ENCODE data around the gene EIF2S3.
"Not testable (repeated sequence)": the region's sequence is repeated elsewhere in the genome, so short reads cannot be mapped to it uniquely, and the experiment has no call there.

EIF2S3 gene

DNA sequence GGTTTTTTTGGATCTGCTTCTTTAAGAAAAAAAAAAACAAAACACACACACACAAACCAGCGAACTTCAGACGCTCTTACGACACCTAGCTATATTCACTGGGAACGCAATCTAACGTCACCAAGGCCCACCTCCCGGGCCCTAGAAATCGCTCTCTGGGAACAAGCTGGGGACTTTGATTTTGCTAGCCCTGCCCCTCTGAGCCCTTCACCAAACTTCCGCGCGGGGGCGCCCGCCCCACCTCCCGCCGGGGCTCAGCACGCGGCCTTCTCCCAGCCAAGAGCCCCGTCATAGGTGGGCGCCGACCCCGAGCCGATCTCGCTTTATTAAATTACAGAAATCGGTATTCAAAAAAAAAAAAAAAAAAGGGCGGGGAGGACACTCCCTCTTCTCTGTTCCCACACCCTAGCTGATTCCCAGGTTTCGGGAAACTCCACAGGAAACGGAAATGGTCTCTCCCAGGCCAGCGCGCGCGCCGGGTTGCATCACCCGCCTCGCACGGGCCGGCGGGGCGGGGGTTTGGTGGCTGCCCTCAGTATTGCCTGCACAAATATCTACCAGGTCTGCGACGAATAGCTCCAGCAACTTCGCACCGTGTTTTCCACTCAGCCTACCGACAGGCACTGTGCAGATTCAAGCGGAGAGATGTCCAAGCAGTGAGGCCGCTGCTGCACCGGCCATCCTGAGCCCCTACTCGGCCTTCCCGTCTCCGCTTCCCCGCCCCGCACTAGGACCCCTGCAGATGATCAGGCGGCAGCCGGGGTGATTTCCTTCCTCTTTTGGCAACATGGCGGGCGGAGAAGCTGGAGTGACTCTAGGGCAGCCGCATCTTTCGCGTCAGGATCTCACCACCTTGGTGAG lies at the start of gene EIF2S3:
Gene EIF2S3 (plus strand): TSS at position 775 of the 861 bp plus-strand sequence. CDS start 13 bp downstream, at position 788.
- DNase-seq (ENCODE audit: low read depth in 2 of 3, low spot score in 2 of 3), result peak; percentile 48 to 85 (median 79)

- DNase-seq (ENCODE audit: low read depth in 2 of 3, low spot score in 2 of 3), result no peak
These were observed 49.7 kb upstream of the EIF2S3 start for GRCh38 chrX:24005028-24005427.

DNA sequence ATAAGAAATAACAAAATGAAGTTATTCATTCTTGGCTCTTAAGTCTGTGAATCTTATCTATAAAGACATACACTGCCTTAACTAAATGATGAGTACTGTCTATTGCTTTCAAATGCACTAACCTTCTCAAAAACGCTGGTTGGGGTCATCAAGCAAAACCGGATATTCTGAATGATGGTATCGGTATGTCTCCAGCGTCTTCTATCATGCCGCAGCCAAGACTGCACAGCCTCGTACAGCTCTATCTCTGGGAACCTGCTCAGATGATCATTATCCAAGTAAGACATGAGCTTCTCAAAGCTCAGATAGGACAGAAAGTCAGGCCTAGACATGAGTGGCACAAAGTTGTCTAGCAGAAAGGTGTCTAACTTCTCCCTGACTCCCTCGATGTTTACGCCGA lies 48.9 kb upstream of the EIF2S3 start:
- no peak for DNase-seq (ENCODE audit: low read depth in 2 of 3, low spot score in 2 of 3)

DNA sequence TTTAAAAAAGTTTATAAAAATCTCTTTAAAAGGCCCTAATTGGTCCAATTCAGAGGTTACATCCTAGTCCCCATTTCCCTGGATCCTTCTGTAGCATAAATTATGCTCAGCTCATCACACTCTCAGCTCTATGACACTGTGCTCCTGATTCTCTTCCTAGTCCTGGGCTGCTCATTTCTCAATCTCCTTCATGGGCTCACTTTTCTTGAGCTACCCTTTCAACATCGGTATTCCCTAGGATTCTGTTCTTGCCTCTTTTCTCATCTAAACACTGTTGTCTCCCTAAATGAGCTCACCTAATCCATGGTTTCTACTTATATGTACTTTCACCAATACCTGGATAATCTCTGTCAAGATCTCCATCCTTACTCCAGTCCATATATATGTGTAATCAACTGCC lies 42.5 kb upstream of the EIF2S3 start:
- no peak for DNase-seq (ENCODE audit: low read depth in 2 of 3, low spot score in 2 of 3)

DNA sequence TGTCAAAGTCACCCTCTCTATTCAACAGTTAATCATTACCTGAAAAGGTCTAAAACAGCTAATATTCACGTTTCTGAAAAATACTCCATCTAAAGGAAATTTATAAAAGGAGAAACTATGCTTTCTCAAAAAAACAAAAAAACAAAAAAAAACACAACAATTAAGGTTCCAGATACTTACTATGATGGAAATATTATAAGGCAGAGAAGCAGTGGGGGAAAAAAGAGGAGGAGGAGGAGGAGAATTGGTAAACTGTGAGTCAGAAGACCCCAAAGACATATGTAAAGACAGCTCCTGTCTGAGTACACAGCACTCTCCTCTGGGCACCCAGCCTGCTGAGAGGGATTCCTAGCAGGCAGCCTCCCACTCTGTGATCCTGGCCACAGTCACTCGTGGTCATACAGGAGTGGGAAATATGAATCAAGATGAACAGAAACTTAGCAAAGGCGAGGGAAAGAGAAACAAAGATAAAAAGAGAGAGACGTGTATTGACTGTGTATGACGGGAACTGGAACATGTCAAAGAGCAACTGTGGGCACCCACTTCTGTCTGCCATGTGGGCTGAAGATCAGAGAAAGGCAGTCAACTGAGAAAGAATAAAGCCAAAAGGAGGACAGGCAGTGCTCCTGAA lies 40.3 kb upstream of the EIF2S3 start:
- DNase-seq (ENCODE audit: low read depth in 2 of 3, low spot score in 2 of 3), result no peak

DNA sequence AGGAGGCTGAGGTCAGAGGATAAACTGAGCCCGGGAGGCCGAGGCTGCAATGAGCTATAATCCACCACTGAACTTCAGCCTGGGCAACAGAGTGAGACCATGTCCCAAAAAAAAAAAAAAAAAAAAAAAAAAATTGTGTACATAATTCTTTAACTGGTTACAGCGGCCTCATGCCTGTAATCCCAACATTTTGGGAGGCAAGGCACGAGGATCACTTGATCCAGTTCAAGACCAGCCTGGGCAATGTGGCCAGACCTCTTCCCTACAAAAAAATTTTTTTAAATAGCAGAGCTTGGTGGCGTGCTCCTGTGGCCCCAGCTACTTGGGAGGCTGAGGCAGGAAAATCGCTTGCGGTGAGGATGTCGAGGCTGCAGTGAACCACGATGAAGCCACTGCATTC lies 37.1 kb upstream of the EIF2S3 start:
- no peak for DNase-seq (ENCODE audit: low read depth in 2 of 3, low spot score in 2 of 3)

GRCh38 chrX:24018809-24019208 lies 35.9 kb upstream of the EIF2S3 start:
- DNase-seq (ENCODE audit: low read depth in 2 of 3, low spot score in 2 of 3), result no peak

DNA sequence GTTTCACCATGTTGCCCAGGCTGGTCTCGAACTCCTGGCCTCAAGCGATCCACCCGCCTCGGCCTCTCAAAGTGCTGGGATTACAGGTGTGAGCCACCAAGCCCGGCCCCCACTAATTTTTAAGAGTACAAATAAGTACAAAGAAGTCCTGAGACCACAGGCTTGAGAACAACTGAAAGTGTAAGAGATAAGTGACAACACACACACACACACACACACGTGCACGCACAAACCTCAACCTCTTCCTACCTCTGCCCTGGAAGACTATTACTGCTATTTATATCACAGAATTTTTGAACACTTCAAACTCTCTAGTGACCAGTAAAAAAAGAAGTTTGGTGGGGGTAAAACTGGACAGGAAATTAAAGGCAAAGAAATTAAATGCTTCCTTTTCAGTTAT lies 35.3 kb upstream of the EIF2S3 start:
- no peak for DNase-seq (ENCODE audit: low read depth in 2 of 3, low spot score in 2 of 3)

DNA sequence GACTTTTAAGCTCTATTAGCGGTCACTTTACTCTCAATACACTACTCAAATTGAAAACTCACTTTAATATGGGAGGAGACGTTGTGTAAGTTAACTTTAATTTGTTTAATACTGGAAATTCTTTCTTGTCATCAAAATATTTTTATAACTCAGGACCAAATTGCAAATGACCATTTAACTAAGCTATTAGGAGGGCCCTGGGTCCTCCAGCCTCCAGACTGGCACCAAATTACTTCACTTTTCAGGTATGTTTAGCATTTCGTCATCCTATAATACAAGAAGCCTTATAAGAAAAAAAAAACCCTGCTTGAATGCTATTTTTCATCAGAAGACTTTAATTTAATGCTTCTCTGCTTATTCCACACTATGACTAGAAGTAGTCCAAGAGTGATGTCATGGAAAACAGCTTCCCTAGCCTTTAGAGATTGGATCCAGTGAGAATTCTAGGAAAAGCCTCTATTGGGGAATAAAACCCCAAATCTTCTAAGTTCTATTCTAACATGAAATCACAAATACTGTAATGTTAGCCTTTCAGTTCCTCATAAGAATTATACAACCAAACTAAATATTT lies 34.4 kb upstream of the EIF2S3 start:
- DNase-seq (ENCODE audit: low read depth in 2 of 3, low spot score in 2 of 3), result no peak

DNA sequence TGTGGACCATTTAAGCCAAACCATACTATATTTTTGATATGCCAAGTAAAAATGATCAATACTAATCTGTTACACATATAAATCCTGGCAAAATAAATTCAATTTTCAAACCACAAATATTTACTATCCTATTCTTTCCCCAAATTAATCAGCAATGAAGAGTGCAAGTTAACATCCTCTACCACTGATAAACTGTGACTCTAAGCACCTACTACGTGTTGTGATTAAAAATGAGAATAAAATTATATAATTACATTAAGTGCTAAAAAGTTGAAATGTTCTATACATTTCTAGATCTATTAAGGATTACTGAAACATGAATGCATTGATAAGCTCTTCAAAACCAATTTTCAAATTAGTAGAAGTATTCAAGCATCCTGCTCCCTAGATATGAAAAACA lies 31.2 kb upstream of the EIF2S3 start:
- DNase-seq (ENCODE audit: low read depth in 2 of 3, low spot score in 2 of 3), result no peak

- no peak for DNase-seq (ENCODE audit: low read depth in 2 of 3, low spot score in 2 of 3)
These were observed 30.6 kb upstream of the EIF2S3 start for GRCh38 chrX:24023972-24024669.

DNA sequence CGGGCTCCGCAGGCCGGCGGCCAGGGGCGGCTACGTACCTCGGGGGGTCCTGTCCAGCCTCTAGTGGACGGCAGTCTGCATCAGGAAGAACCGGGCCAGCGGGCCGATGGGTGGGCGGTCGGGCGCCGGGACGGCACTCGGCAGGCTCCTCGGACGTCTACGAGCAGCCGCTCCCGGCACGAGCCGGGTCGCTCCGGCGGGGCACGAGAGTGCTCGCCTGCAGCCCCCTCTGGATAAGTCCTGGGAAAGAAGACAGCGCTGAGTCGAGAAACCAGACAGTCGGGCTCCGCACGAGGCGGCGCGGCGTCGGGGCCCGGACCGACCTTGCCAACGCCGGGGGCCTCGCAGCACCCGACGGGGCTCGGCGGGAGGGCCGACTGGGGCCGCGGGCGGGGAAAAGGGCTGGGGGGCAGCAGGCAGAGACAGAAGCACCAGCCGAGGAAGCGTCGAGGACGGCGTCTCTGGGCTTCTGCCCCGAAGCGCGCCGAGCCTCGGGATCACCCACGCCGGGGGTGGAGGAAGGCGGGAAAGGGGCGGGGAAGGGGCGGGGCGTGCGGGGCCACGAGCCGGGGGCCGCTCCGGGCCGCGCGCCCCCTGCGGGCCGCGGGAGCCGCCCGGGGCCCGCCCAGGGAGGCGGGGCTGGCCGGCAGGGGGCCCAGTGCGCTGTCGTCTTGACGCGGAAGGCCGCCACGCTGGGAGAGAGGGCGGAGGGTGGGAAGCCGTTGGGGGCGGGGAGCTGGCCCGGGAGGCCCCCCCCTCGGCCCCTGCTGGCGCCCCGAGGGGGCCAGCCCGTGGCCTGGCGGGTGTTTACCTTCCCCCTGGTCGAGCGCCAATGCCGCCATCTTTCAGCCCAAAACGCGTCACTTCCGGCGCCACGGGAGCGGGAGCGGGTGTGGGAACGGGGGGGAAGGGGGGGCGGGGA lies 29.7 kb upstream of the EIF2S3 start:
- peak; percentile 46 to 72 (median 46) for DNase-seq (ENCODE audit: low read depth in 2 of 3, low spot score in 2 of 3)

- no peak for DNase-seq (ENCODE audit: low read depth in 2 of 3, low spot score in 2 of 3)
These were observed 28.9 kb upstream of the EIF2S3 start for GRCh38 chrX:24025741-24026403.

GRCh38 chrX:24026432-24026831 lies 28.3 kb upstream of the EIF2S3 start:
- no peak for DNase-seq (ENCODE audit: low read depth in 2 of 3, low spot score in 2 of 3)

GRCh38 chrX:24027086-24027485 lies 27.7 kb upstream of the EIF2S3 start, which contains the start of gene KLHL15:
Gene KLHL15, minus strand, starts transcription at chrX:24027186. Its CDS starts 20,493 bp downstream, at chrX:24006693.
- DNase-seq (ENCODE audit: low read depth in 2 of 3, low spot score in 2 of 3), result no peak

DNA sequence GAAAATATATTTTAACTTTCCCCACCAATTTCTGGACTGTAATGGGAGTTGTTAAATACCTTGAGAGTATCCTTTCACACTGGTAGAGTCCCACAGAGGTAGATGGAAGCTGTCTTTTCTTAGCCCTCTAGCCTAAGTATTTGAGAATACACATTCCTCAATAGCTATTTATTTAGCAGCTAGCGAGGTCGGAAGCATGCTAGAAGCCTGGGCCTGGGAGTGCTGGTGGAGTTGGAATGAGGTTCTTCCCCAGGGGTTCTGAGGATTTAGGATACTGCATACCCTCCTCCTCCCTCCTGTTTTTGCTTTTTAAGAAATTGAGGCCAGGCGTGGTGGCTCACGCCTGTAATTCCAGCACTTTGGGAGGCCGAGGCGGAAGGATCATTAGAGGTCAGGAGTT lies 26.8 kb upstream of the EIF2S3 start:
- DNase-seq (ENCODE audit: low read depth in 2 of 3, low spot score in 2 of 3), result no peak

DNA sequence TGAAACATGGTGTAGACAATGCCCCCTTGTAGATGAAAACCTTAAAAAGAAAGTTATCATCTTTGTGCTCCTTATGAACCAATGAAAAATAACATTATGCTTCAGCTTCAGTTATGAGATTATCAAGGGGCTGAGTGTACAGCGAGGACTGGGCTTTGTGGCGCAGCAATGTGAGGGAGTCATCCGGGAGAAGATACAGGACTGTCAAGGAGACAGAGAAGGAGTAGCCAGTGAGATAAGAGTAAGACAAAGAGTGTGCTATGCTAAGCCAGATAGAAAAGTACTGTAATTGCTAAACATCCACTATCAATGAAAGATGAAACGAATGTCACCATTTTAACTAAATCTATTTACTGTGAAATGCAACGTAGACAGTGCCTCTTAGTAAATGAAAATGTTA lies 24.2 kb upstream of the EIF2S3 start:
- no peak for DNase-seq (ENCODE audit: low read depth in 2 of 3, low spot score in 2 of 3)

- no peak for DNase-seq (ENCODE audit: low read depth in 2 of 3, low spot score in 2 of 3)
These were observed 20.3 kb upstream of the EIF2S3 start for GRCh38 chrX:24034485-24034884.

GRCh38 chrX:24037729-24038128 lies 17.0 kb upstream of the EIF2S3 start:
- DNase-seq (ENCODE audit: low read depth in 2 of 3, low spot score in 2 of 3), result no peak

GRCh38 chrX:24046060-24046459 lies 8.7 kb upstream of the EIF2S3 start:
- not testable (repeated sequence) for DNase-seq (ENCODE audit: low read depth in 2 of 3, low spot score in 2 of 3)
